ENCODE measurements around the gene FKBP7. TPM values are rescaled to one million over a fixed set of nuclear protein-coding genes. Genes with fewer than 3 reads are reported as not detected.
"Not testable (repeated sequence)": the region's sequence is repeated elsewhere in the genome, so short reads cannot be mapped to it uniquely, and the experiment has no call there.

The FKBP7 gene
- total RNA-seq, 4 donors from 2014 or later, result 12.3 to 26.0 (median 17.5) TPM

GRCh38 chr2:178473931-178474330 lies 4.5 kb downstream of the FKBP7 start:
- Histone ChIP-seq H3K9me3 (no peaks in the 10 kb centered on the region), H3K27ac (peak overlapping the region in 1 of 4 donors; percentile 12), H3K36me3 (peaks cover 0 to 8% (median 0%) of the 10 kb centered on the region in 3 donors), H3K4me1 (peaks cover 0 to 22% (median 0%) of the 10 kb centered on the region in 4 donors), H3K27me3 (no peaks in the 10 kb centered on the region), H3K4me3 (no peak overlapping the region)
- 46 to 48% methylated on average over 4 of the region's 4 CpGs for WGBS, 2 donors
- DNase-seq (ENCODE audit: low spot score in 2 of 2), result no peak
- no peak for TF ChIP-seq CTCF (IDR thresholded peaks at IDR 0.05)
- TF ChIP-seq POLR2A (IDR thresholded peaks at IDR 0.05), result no peak
- no peak for TF ChIP-seq EP300 (IDR thresholded peaks at IDR 0.05)

- no peak for DNase-seq (ENCODE audit: low spot score in 2 of 2)
- 92 to 94% methylated on average over 2 of the region's 2 CpGs for WGBS, 2 donors
- Histone ChIP-seq H3K4me1 (peaks cover 0 to 22% (median 0%) of the 10 kb centered on the region in 4 donors), H3K27ac (peak overlapping the region in 1 of 4 donors; percentile 12), H3K36me3 (peaks cover 0 to 11% (median 0%) of the 10 kb centered on the region in 3 donors), H3K9me3 (no peaks in the 10 kb centered on the region), H3K4me3 (no peak overlapping the region), H3K27me3 (no peaks in the 10 kb centered on the region)
- no peak for TF ChIP-seq POLR2A (IDR thresholded peaks at IDR 0.05)
- no peak for TF ChIP-seq EP300 (IDR thresholded peaks at IDR 0.05)
- TF ChIP-seq CTCF (IDR thresholded peaks at IDR 0.05), result no peak
These were observed 5.0 kb downstream of the FKBP7 start for GRCh38 chr2:178473373-178473772.

- WGBS, 2 donors, result 96 to 97% methylated on average over 5 of the region's 5 CpGs
- H3K27me3 ChIP-seq; H3K9me3 ChIP-seq; H3K27ac ChIP-seq; DNase-seq (ENCODE audit: low spot score in 2 of 2); H3K4me3 ChIP-seq: not testable (repeated sequence)
- peaks cover 0 to 11% (median 0%) of the 10 kb centered on the region in 4 donors for H3K4me1 ChIP-seq
- H3K36me3 ChIP-seq, result peaks cover 0 to 25% (median 0%) of the 10 kb centered on the region in 3 donors
These were observed 7.1 kb downstream of the FKBP7 start for GRCh38 chr2:178471313-178471712.

- Histone ChIP-seq H3K9me3 (no peaks in the 10 kb centered on the region), H3K4me3 (no peak overlapping the region), H3K27ac (no peak overlapping the region), H3K27me3 (no peaks in the 10 kb centered on the region), H3K4me1 (peaks cover 0 to 10% (median 0%) of the 10 kb centered on the region in 4 donors), H3K36me3 (peaks cover 0 to 41% (median 0%) of the 10 kb centered on the region in 3 donors)
- 83 to 88% methylated on average over 7 of the region's 7 CpGs for WGBS, 2 donors
- no peak for DNase-seq (ENCODE audit: low spot score in 2 of 2)
- no peak for TF ChIP-seq POLR2A (IDR thresholded peaks at IDR 0.05)
- no peak for TF ChIP-seq CTCF (IDR thresholded peaks at IDR 0.05)
- TF ChIP-seq EP300 (IDR thresholded peaks at IDR 0.05), result no peak
These were observed 9.1 kb downstream of the FKBP7 start for GRCh38 chr2:178469219-178469849.

GRCh38 chr2:178457390-178457886 lies 21.0 kb downstream of the FKBP7 start:
- no peaks in the 10 kb centered on the region for H3K9me3 ChIP-seq
- no peaks in the 10 kb centered on the region for H3K4me1 ChIP-seq
- 89 to 94% methylated on average over 11 of the region's 11 CpGs for WGBS, 2 donors
- H3K27me3 ChIP-seq, result no peaks in the 10 kb centered on the region
- TF ChIP-seq CTCF (IDR thresholded peaks at IDR 0.05), result no peak
- TF ChIP-seq EP300 (IDR thresholded peaks at IDR 0.05), result no peak
- no peak for TF ChIP-seq POLR2A (IDR thresholded peaks at IDR 0.05)
- no peaks in the 10 kb centered on the region for H3K36me3 ChIP-seq
- no peak overlapping the region for H3K27ac ChIP-seq
- H3K4me3 ChIP-seq, result no peak overlapping the region
- DNase-seq (ENCODE audit: low spot score in 2 of 2), result no peak

Measured in tibial nerve (tissue), 4 donors.